Cardiac muscle cell (in vitro differentiated cells and primary cell): Measurements from ENCODE around the gene PYROXD2. TPM values are rescaled to one million over a fixed set of nuclear protein-coding genes. Genes with fewer than 3 reads are reported as not detected.

ENCODE experiments used
- DNase-seq, 2 donors: peaks; one replicate each; pipeline versions ENCODE4 v3.0.0 to v3.0.0-alpha.2; 2010 to 2017; ENCODE audit warnings: low read depth in 1 of 2, low spot score in 1 of 2
- H3K27ac ChIP-seq: fragments of 200-600 bp; sonication (generic); 2 replicates; pipeline ENCODE4 v1.5.1; 2016
- H3K27me3 ChIP-seq: fragments of 200-600 bp; sonication (generic); 2 replicates; pipeline ENCODE4 v1.6.0; 2016; ENCODE audit warnings: control low read depth
- H3K36me3 ChIP-seq: fragments of 200-600 bp; sonication (generic); 2 replicates; pipeline ENCODE4 v1.5.1; 2016; ENCODE audit warnings: control low read depth
- H3K4me1 ChIP-seq: fragments of 200-600 bp; sonication (generic); 2 replicates; pipeline ENCODE4 v1.8.1; 2017; ENCODE audit warnings: low read depth, mild to moderate bottlenecking, mixed run types
- H3K4me3 ChIP-seq: fragments of 200-600 bp; sonication (generic); 2 replicates; pipeline ENCODE4 v1.5.1; 2016; ENCODE audit warnings: mild to moderate bottlenecking
- H3K9me3 ChIP-seq: fragments of 200-600 bp; sonication (generic); 2 replicates; pipeline ENCODE4 v1.5.1; 2017; ENCODE audit warnings: low read depth, mild to moderate bottlenecking, control low read depth
- CTCF ChIP-seq: IDR thresholded peaks from 2 replicates; pipeline ENCODE4 v1.5.1; 2012; ENCODE audit warnings: low read depth, mild to moderate bottlenecking, low read length
- polyA plus RNA-seq: library from polyadenylated mRNA; unstranded; fragments of >200 nt; fragmentation: Nextera tagmentation; extraction: Ambion mirVana; gene quantifications from 2 replicates; pipeline ENCODE4 v1.2.1, GENCODE V29; 2016
- total RNA-seq: library from RNA; depleted of rRNA; stranded (reverse); fragments of >200 nt; gene quantifications from 2 replicates; pipeline ENCODE4 v1.2.3, GENCODE V29; 2016

PYROXD2 gene
- total and polyA plus RNA-seq, 2 experiments from 2014 or later = 27.5 to 45.1 TPM

DNA sequence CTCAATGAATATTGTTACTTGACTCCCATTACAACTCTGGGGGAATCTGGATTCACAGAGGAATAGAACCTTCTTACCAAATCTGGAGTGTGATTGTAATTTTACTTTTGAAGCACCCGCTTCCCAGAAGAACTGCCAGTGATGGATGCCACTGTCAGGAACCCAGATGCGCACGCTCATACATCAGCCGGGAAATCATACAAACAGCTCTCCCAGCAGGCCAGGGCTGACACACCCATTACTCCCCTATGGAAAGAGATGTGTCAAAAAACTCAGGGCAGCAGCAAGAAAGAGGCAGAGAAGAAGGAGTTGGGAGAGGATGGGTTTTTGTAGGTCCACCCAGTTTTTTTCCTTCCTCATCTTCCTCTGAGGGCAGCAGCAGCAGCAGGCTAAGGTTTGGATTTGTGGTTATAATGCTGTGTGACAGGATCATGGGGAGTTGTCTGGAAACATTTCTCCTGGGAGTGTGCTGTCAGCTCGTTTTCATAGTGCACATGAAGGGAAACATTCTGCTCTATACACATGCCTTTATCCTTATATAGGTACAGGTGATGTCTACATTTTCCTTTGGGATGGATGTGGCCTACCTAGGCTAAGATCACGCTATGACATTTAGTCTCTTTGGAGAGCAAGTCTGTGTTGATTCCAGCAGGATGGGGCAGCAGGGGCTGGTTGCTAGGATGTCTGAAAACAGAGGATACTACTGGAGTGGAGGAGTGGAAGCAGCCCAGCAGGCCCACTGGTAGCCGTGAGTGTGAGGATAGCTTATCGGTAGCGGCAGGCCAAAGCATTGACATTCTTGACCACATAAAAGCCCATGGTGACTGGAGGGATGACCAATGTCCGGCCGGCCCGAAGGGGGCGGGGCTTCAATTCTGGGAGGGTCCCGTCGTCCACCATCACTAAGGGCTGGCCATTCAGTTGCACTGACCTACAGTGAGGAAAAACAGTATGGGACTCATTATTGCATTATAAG lies 44.1 kb upstream of the PYROXD2 start:
- peaks cover 40% of the 10 kb centered on the region for H3K4me1 ChIP-seq
- peak overlapping the region; percentile 8 for H3K27ac ChIP-seq
- no peak overlapping the region for H3K4me3 ChIP-seq
- H3K36me3 ChIP-seq = no peaks in the 10 kb centered on the region
- TF ChIP-seq CTCF = no peak
- no peaks in the 10 kb centered on the region for H3K9me3 ChIP-seq
- DNase-seq = no peak
- no peaks in the 10 kb centered on the region for H3K27me3 ChIP-seq

- Histone ChIP-seq H3K27me3 (no peaks in the 10 kb centered on the region), H3K4me3 (no peak overlapping the region), H3K27ac (no peak overlapping the region), H3K36me3 (no peaks in the 10 kb centered on the region), H3K9me3 (no peaks in the 10 kb centered on the region), H3K4me1 (peaks cover 34% of the 10 kb centered on the region)
- TF ChIP-seq CTCF = no peak
- no peak for DNase-seq
Measured at GRCh38 chr10:98457721-98458120, 42.7 kb upstream of the PYROXD2 start.

GRCh38 chr10:98456686-98457482 lies 41.9 kb upstream of the PYROXD2 start:
- H3K36me3 ChIP-seq = no peaks in the 10 kb centered on the region
- DNase-seq = no peak
- no peak for TF ChIP-seq CTCF
- H3K4me1 ChIP-seq = peaks cover 31% of the 10 kb centered on the region
- no peak overlapping the region for H3K27ac ChIP-seq
- H3K4me3 ChIP-seq = no peak overlapping the region
- no peaks in the 10 kb centered on the region for H3K9me3 ChIP-seq
- no peaks in the 10 kb centered on the region for H3K27me3 ChIP-seq

DNA sequence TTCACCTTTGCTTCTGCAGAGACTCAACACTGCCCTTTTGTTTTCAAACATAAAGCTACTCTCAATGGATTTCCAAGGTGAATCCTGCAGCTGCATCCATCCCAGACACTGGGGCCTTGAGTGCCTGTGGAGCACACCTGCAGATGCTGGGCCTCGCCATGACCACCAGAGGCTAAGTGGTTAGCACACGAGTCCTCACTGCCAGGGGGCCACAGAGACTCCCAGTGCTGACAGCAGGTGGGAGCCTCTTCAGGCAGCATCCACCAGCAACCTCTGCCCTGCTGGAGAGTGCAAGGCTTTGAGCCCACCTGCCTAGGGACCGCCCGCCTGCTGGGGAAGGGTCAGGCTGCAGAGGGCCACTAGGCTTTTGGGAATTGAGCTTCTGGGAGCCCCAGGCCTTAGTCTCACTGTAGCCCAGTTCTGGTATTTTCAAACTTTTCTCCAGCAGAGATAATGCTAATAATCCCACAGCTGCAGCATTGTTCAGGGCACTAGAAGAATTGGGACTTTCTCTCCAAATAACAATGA lies 41.1 kb upstream of the PYROXD2 start:
- no peaks in the 10 kb centered on the region for H3K27me3 ChIP-seq
- H3K4me3 ChIP-seq = no peak overlapping the region
- H3K9me3 ChIP-seq = no peaks in the 10 kb centered on the region
- H3K4me1 ChIP-seq = peaks cover 23% of the 10 kb centered on the region
- no peak for TF ChIP-seq CTCF
- no peaks in the 10 kb centered on the region for H3K36me3 ChIP-seq
- H3K27ac ChIP-seq = no peak overlapping the region
- no peak for DNase-seq

DNA sequence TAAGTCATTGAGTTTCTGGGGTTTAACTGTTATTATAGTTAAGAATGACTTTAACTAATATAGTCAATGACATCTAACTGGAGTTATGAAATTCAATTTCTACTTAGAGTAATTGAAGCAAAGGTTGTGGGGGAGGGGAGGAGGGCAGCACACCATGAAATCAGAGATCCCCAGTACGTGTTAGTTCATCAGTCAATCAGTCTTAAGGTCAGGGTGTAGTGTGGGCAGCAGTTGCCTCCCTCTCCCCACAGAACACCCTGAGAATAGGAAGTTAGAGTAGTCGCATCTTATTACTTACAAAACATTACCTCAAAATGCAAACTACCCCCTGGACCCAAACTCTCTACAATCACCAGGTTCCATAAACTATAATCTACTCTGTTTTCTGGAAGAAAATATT lies 38.7 kb upstream of the PYROXD2 start:
- DNase-seq = no peak
- Histone ChIP-seq H3K9me3 (no peaks in the 10 kb centered on the region), H3K27ac (no peak overlapping the region), H3K4me3 (no peak overlapping the region), H3K4me1 (peaks cover 15% of the 10 kb centered on the region), H3K36me3 (no peaks in the 10 kb centered on the region), H3K27me3 (no peaks in the 10 kb centered on the region)
- no peak for TF ChIP-seq CTCF
